ENCODE data around the gene GDF2.

The GDF2 gene

GRCh38 chr10:47279276-47279675 lies 43.0 kb upstream of the GDF2 start:
- no peak for DNase-seq (ENCODE audit: extremely low spot score)
- ChIA-PET CTCF (interaction anchor here (1.1 kb wide), 1 partner anchor 24 kb away, joined by 3 read pairs; no protein-coding TSS in a partner anchor), POLR2A (no interaction called here)
- TF ChIP-seq, protein P1, sequence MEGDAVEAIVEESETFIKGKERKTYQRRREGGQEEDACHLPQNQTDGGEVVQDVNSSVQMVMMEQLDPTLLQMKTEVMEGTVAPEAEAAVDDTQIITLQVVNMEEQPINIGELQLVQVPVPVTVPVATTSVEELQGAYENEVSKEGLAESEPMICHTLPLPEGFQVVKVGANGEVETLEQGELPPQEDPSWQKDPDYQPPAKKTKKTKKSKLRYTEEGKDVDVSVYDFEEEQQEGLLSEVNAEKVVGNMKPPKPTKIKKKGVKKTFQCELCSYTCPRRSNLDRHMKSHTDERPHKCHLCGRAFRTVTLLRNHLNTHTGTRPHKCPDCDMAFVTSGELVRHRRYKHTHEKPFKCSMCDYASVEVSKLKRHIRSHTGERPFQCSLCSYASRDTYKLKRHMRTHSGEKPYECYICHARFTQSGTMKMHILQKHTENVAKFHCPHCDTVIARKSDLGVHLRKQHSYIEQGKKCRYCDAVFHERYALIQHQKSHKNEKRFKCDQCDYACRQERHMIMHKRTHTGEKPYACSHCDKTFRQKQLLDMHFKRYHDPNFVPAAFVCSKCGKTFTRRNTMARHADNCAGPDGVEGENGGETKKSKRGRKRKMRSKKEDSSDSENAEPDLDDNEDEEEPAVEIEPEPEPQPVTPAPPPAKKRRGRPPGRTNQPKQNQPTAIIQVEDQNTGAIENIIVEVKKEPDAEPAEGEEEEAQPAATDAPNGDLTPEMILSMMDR (IDR thresholded peaks at IDR 0.05; ENCODE audit: control extremely low read depth, extremely low read depth, low read depth, missing control alignments), result no peak

GRCh38 chr10:47282005-47282656 lies 40.1 kb upstream of the GDF2 start:
- ChIA-PET POLR2A (no interaction called here), CTCF (no interaction called here)
- TF ChIP-seq, protein P1 (IDR thresholded peaks at IDR 0.05; ENCODE audit: control extremely low read depth, extremely low read depth, low read depth, missing control alignments), result no peak
- DNase-seq (ENCODE audit: extremely low spot score), result no peak

- DNase-seq (ENCODE audit: extremely low spot score), result no peak
- TF ChIP-seq, protein P1 (IDR thresholded peaks at IDR 0.05; ENCODE audit: control extremely low read depth, extremely low read depth, low read depth, missing control alignments), result no peak
- CTCF ChIA-PET, result no interaction called here
- POLR2A ChIA-PET, result no interaction called here
Observed at GRCh38 chr10:47282657-47283018, 39.6 kb upstream of the GDF2 start.

GRCh38 chr10:47283101-47283630 lies 39.1 kb upstream of the GDF2 start:
- ChIA-PET CTCF (no interaction called here), POLR2A (no interaction called here)
- TF ChIP-seq, protein P1 (IDR thresholded peaks at IDR 0.05; ENCODE audit: control extremely low read depth, extremely low read depth, low read depth, missing control alignments), result no peak
- no peak for DNase-seq (ENCODE audit: extremely low spot score)

GRCh38 chr10:47283848-47284247 lies 38.4 kb upstream of the GDF2 start:
- CTCF ChIA-PET, result no interaction called here
- DNase-seq (ENCODE audit: extremely low spot score), result no peak
- TF ChIP-seq, protein P1 (IDR thresholded peaks at IDR 0.05; ENCODE audit: control extremely low read depth, extremely low read depth, low read depth, missing control alignments), result no peak
- POLR2A ChIA-PET, result no interaction called here

- ChIA-PET CTCF (no interaction called here), POLR2A (no interaction called here)
- DNase-seq (ENCODE audit: extremely low spot score), result no peak
- TF ChIP-seq, protein P1 (IDR thresholded peaks at IDR 0.05; ENCODE audit: control extremely low read depth, extremely low read depth, low read depth, missing control alignments), result no peak
Observed at GRCh38 chr10:47285381-47286115, 36.7 kb upstream of the GDF2 start.
